SK-N-SH treated with all-trans-retinoic acid at 6 μM for 48 hours (cell line): ENCODE measurements around the gene TRIM59.

Source experiments
- ARNTL ChIP-seq: fragments of 450-650 bp; formaldehyde crosslinking; IDR thresholded peaks from 2 replicates; pipeline ENCODE4 v1.5.0; 2020; ENCODE audit warnings: low read depth, mild to moderate bottlenecking, moderate library complexity, borderline replicate concordance
- CSRNP3 ChIP-seq: fragments of 250-450 bp; sonication (Bioruptor Pico); IDR thresholded peaks from 2 replicates; pipeline ENCODE4 v1.5.1; 2021; ENCODE audit warnings: mild to moderate bottlenecking, moderate library complexity

DNA sequence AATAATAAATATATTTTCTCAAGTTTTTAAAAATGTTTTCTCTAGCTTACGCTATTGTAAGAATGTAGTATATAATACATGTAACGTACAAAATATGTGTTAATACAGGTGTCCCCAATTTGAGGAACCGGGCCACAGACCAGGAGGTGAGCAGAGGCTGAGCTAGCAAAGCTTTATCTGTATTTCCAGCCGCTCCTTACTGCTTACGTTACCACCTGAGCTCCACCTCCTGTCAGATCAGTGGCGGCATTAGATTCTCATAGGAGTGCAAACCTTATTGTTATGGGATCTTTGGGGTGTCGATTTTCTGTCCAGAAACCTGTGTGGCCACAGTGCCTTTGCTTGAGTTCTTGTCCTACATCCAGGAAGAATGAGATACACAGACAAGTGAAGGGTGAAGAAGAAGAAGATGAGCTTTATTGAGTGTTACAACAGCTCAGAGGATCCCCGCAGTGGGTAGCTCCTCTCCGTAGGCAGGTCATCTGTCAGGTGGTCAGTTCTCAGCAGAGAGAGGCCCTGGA is 9.9 kb upstream of the TRIM59 start:
- TF ChIP-seq CSRNP3 (CRISPR knock-in tag) (no peak), ARNTL (CRISPR knock-in tag) (no peak)
